Measurements from ENCODE around the gene NSD1. TPM values are rescaled to one million over a fixed set of nuclear protein-coding genes. Genes with fewer than 3 reads are reported as not detected.

NSD1 gene
- total and polyA plus RNA-seq, 2 of the 8 experiments (the other 6 are each of a cell fraction or from before 2014, with no cell fraction given): 22.8 to 168 TPM

GRCh38 chr5:177089127-177089526, 44.4 kb upstream of the NSD1 start (continued):
- TF ChIP-seq ATF2 (IDR thresholded peaks at IDR 0.05; ENCODE audit: low read length) (no peak), NANOG (IDR thresholded peaks at IDR 0.05; ENCODE audit: insufficient read depth, low read depth, low read length, poor library complexity, severe bottlenecking) (no peak), SIRT6 (IDR thresholded peaks at IDR 0.05; ENCODE audit: low read length) (no peak)
